ENCODE results near the gene RIMOC1.
A peak's percentile ranks its signal among the peaks of the same experiment; 100 is the strongest.

Gene RIMOC1

DNA sequence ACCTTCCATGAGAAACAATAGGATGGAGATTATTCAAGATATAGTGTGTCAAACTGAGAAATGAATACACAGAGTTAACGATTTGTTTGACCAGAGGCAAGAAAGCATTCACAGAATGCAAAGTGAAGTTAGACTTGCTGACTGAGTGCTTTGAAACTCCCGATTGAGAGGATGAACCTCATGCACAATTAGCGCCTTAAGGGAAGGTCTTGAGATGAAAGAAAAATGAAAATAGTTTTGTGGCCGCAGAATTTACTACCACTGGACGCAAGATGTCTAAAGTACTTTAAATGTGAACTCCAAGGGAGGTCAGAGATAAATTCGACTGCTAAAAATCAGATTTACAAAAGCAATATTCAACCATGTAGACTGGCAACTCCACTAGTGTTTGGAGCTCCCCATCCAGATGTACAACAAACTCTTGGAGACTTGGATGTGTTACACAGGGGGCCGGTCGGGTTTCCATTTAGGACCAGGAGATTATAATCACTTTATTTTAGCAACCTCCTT is 707 bp upstream of the RIMOC1 start:
- TF ChIP-seq POLR2AphosphoS5 (IDR thresholded peaks at IDR 0.05; ENCODE audit: borderline replicate concordance, low read depth, low read length) (no peak), FOXP2 (optimal IDR thresholded peaks at IDR 0.05; ENCODE audit: control extremely low read depth, extremely low read length, insufficient read depth) (no peak), EZH2 (IDR thresholded peaks at IDR 0.05) (no peak)
- Histone ChIP-seq H3K27ac (peak overlapping the region; percentile 91), H3K9me3 (ENCODE audit: low read depth, low read length) (no peaks in the 10 kb centered on the region), H3K36me3 (ENCODE audit: insufficient read depth, low read length) (peaks cover 9% of the 10 kb centered on the region), H3K9ac (ENCODE audit: insufficient read length) (peak overlapping the region; percentile 95), H3K4me3 (peak overlapping the region; percentile 97)
- no peak for DNase-seq (ENCODE audit: low read depth, low spot score)

DNA sequence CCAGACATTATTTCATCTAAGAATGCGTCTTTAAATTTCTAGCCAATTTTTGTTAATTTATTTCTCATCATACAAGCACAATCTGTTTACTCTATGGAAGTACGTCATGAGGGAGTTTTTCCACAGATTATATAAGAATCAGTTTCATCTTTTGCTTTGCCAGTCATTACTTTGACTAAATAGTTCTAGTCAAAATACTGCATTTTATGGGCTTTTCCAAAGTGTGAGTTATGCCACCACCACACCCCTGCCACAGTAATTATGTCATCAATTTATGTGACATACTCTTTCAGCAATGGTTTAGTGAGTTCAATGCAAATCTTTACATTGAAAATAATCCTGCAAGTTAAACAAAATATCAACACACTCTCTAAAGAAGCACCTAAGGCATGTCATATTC is 2.0 kb downstream of the RIMOC1 start:
- Histone ChIP-seq H3K4me3 (no peak overlapping the region), H3K27ac (no peak overlapping the region), H3K9ac (ENCODE audit: insufficient read length) (no peak overlapping the region), H3K9me3 (ENCODE audit: low read depth, low read length) (no peaks in the 10 kb centered on the region), H3K36me3 (ENCODE audit: insufficient read depth, low read length) (peaks cover 33% of the 10 kb centered on the region)
- no peak for TF ChIP-seq EZH2 (IDR thresholded peaks at IDR 0.05)
- TF ChIP-seq FOXP2 (optimal IDR thresholded peaks at IDR 0.05; ENCODE audit: control extremely low read depth, extremely low read length, insufficient read depth) = no peak
- no peak for TF ChIP-seq POLR2AphosphoS5 (IDR thresholded peaks at IDR 0.05; ENCODE audit: borderline replicate concordance, low read depth, low read length)
- DNase-seq (ENCODE audit: low read depth, low spot score) = no peak

DNA sequence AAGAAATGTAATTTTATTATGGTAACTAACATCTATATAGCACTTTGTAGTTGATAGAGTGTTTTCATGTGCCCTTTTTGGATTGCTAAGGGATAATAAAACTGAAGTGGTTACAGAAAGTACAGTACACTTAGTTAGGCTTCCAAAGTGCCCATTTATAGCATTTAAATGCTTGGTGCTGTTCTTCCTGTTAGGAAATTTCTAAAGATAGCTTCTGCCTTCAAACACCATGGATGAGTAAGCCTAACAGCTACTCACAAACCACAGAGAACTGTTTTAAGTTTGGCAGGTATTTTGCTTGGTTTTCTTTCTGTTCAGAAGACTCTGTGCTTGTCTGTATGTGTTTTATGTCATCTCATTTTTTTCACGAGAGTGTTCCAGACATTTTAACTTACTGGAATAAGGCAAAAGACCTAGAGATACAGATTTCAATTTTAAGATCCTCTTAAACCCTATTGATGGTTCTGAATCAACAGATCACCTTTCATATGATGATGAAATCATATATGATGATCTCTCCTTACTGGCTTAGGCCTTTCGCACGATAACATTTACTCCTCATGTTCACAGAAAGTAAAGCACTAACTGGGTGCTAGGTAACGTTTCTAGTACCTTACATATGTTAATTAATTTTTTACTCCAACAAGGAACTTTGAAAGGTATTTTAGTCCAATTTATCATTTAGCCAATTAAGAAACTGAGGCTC is 4.4 kb downstream of the RIMOC1 start:
- no peak overlapping the region for H3K9ac ChIP-seq (ENCODE audit: insufficient read length)
- no peak overlapping the region for H3K4me3 ChIP-seq
- no peak overlapping the region for H3K27ac ChIP-seq
- no peaks in the 10 kb centered on the region for H3K9me3 ChIP-seq (ENCODE audit: low read depth, low read length)
- no peak for DNase-seq (ENCODE audit: low read depth, low spot score)
- no peak for TF ChIP-seq EZH2 (IDR thresholded peaks at IDR 0.05)
- no peak for TF ChIP-seq FOXP2 (optimal IDR thresholded peaks at IDR 0.05; ENCODE audit: control extremely low read depth, extremely low read length, insufficient read depth)
- TF ChIP-seq POLR2AphosphoS5 (IDR thresholded peaks at IDR 0.05; ENCODE audit: borderline replicate concordance, low read depth, low read length) = no peak
- H3K36me3 ChIP-seq (ENCODE audit: insufficient read depth, low read length) = peaks cover 56% of the 10 kb centered on the region

DNA sequence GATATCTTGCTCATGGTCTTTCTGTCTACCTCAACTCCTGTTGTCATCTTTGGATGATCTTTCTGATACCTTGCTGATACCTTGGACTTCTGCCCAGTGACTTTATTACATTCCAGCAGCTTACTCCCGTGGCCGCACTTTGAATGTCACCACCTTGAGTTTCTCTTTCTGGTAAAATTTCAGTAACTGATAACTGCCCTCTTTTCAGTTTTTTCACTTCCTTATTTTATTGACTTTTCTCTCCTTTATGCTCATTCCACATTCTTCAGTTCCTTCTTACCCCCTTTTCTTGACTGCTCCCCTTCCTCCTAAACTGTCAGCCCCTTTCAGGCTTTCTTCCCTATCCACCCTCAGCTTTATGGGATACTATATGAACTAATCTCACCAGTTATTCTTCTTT is 14.0 kb downstream of the RIMOC1 start:
- DNase-seq (ENCODE audit: low read depth, low spot score) = no peak
- Histone ChIP-seq H3K27ac (no peak overlapping the region), H3K36me3 (ENCODE audit: insufficient read depth, low read length) (peaks cover 78% of the 10 kb centered on the region), H3K9ac (ENCODE audit: insufficient read length) (no peak overlapping the region), H3K4me3 (no peak overlapping the region), H3K9me3 (ENCODE audit: low read depth, low read length) (no peaks in the 10 kb centered on the region)
- no peak for TF ChIP-seq FOXP2 (optimal IDR thresholded peaks at IDR 0.05; ENCODE audit: control extremely low read depth, extremely low read length, insufficient read depth)
- no peak for TF ChIP-seq EZH2 (IDR thresholded peaks at IDR 0.05)
- no peak for TF ChIP-seq POLR2AphosphoS5 (IDR thresholded peaks at IDR 0.05; ENCODE audit: borderline replicate concordance, low read depth, low read length)

DNA sequence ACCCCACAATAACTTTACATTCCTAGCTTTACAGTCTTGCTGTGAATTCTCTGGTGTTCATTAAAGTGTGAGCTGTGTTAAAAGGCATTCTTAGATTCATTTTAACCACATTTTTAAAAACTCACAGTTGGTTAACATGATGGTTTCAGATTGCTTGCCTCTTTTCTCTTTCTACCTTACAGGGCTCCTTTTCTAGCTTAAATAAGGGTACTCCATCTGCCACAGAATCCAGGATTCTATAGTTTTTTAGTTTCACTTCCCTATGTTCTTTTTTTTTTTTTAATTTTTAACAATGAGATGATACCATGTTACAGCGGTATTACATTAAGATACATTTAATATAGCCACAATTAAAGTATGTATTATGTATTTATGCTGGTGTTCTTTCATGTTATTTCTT is 17.0 kb downstream of the RIMOC1 start:
- 0 out of 2 replicates have a peak overlapping the region, but pooled peaks have one; percentile 42 for H3K27ac ChIP-seq
- no peak for TF ChIP-seq EZH2 (IDR thresholded peaks at IDR 0.05)
- no peak for TF ChIP-seq FOXP2 (optimal IDR thresholded peaks at IDR 0.05; ENCODE audit: control extremely low read depth, extremely low read length, insufficient read depth)
- TF ChIP-seq POLR2AphosphoS5 (IDR thresholded peaks at IDR 0.05; ENCODE audit: borderline replicate concordance, low read depth, low read length) = no peak
- H3K9me3 ChIP-seq (ENCODE audit: low read depth, low read length) = no peaks in the 10 kb centered on the region
- H3K4me3 ChIP-seq = no peak overlapping the region
- no peak for DNase-seq (ENCODE audit: low read depth, low spot score)
- H3K36me3 ChIP-seq (ENCODE audit: insufficient read depth, low read length) = peaks cover 56% of the 10 kb centered on the region
- H3K9ac ChIP-seq (ENCODE audit: insufficient read length) = no peak overlapping the region

DNA sequence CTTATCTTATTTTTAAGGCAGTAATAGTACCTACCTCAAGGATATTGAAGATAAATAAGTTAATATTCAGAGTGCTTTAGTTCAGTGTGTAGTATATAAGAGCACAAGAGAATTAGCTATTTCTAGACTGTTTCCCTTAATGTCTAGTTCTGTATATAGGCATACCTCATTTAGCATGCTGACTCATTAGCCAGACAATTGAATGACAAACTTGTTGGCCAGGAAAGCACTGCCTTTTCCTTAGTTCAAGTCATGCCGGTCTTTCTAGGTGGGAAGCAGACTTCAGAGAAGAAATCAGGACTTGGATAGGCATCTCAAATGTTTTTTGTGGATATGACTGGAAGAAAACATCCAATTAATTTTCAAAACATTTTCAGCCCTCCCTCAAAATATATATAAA is 17.7 kb downstream of the RIMOC1 start:
- DNase-seq (ENCODE audit: low read depth, low spot score) = no peak
- no peak overlapping the region for H3K9ac ChIP-seq (ENCODE audit: insufficient read length)
- peak overlapping the region; percentile 46; the same call in 1 of the 2 replicates for H3K27ac ChIP-seq
- no peak overlapping the region for H3K4me3 ChIP-seq
- TF ChIP-seq POLR2AphosphoS5 (IDR thresholded peaks at IDR 0.05; ENCODE audit: borderline replicate concordance, low read depth, low read length) (no peak), EZH2 (IDR thresholded peaks at IDR 0.05) (no peak), FOXP2 (optimal IDR thresholded peaks at IDR 0.05; ENCODE audit: control extremely low read depth, extremely low read length, insufficient read depth) (no peak)
- H3K9me3 ChIP-seq (ENCODE audit: low read depth, low read length) = no peaks in the 10 kb centered on the region
- peaks cover 50% of the 10 kb centered on the region for H3K36me3 ChIP-seq (ENCODE audit: insufficient read depth, low read length)

DNA sequence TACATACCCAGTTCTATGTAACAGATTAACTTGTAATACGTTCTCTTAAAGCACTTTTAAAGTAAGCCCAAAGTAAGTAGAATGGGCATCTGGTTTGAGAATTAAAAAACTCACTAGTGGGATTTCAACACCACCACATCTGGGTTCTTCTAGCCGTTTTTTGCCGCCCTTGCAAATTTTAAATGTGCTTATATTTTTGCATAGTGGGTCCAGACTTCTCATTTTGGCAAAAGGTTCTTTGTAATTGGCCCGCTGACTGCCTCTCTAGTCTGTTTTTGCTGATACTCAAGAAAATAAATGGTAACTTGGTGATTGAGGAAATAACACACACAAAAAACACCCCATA is 20.4 kb downstream of the RIMOC1 start:
- DNase-seq (ENCODE audit: low read depth, low spot score) = no peak
- no peaks in the 10 kb centered on the region for H3K9me3 ChIP-seq (ENCODE audit: low read depth, low read length)
- peak overlapping the region; percentile 84 for H3K9ac ChIP-seq (ENCODE audit: insufficient read length)
- H3K27ac ChIP-seq = peak overlapping the region; percentile 60
- TF ChIP-seq EZH2 (IDR thresholded peaks at IDR 0.05) (no peak), POLR2AphosphoS5 (IDR thresholded peaks at IDR 0.05; ENCODE audit: borderline replicate concordance, low read depth, low read length) (no peak), FOXP2 (optimal IDR thresholded peaks at IDR 0.05; ENCODE audit: control extremely low read depth, extremely low read length, insufficient read depth) (no peak)
- H3K36me3 ChIP-seq (ENCODE audit: insufficient read depth, low read length) = peaks cover 24% of the 10 kb centered on the region
- H3K4me3 ChIP-seq = peak overlapping the region; percentile 75

DNA sequence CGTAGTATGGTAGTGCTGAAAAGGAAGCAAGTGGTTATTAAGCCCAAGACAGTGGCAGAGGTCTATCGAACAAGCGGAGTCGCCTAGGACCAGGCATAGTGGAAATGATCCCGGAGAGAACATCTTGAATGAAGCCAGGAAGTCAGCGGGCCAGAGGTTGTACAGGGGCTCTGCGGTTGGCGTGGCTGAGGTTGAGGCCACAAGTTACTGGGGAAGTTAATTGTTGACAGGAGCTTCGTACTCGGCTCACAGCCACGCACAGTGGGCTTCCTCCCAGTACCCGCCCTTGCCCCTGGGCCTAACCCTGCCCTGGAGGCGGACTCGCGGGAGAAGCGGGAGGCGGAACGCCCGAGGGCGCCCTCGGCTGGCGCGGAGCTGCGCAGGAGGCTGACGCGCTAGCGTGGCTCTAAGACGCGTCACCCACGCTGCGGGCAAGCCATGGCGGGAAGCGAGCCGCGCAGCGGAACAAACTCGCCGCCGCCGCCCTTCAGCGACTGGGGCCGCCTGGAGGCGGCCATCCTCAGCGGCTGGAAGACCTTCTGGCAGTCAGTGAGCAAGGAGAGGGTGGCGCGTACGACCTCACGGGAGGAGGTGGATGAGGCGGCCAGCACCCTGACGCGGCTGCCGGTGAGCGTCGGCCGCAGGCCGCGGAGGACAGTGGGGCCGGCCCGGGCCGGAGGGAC is 20.9 kb downstream of the RIMOC1 start, which contains the start of gene FBXO4:
TSS of gene FBXO4 (plus strand) at position 410 of the 683 bp plus-strand sequence. CDS start at position 439, 29 bp downstream.
- TF ChIP-seq POLR2AphosphoS5 (IDR thresholded peaks at IDR 0.05; ENCODE audit: borderline replicate concordance, low read depth, low read length) (peak; percentile 78), EZH2 (IDR thresholded peaks at IDR 0.05) (no peak), FOXP2 (optimal IDR thresholded peaks at IDR 0.05; ENCODE audit: control extremely low read depth, extremely low read length, insufficient read depth) (no peak)
- no peak for DNase-seq (ENCODE audit: low read depth, low spot score)
- Histone ChIP-seq H3K27ac (peak within 1 kb of the TSS; percentile 60), H3K9me3 (ENCODE audit: low read depth, low read length) (no peaks in the 10 kb centered on the region), H3K36me3 (ENCODE audit: insufficient read depth, low read length) (peaks cover 19% of the 10 kb centered on the region), H3K9ac (ENCODE audit: insufficient read length) (peak within 1 kb of the TSS; percentile 84), H3K4me3 (peak within 1 kb of the TSS; percentile 75)
